H1 (cell line): ENCODE measurements around the gene TRABD2B. TPM values are rescaled to one million over a fixed set of nuclear protein-coding genes. Genes with fewer than 3 reads are reported as not detected.

Experiments
- KDM5A ChIP-seq: fragments of 200-600 bp; IDR thresholded peaks from 2 replicates; pipeline ENCODE4 v1.7.1; 2012; ENCODE audit warnings: mild to moderate bottlenecking, low read length, inconsistent platforms, mixed read lengths
- RNF2 ChIP-seq: fragments of 200-900, 300-1000 bp; sonication (generic); IDR thresholded peaks from 2 replicates; pipeline ENCODE4 v1.7.1; 2016; ENCODE audit warnings: borderline replicate concordance, low read depth, mild to moderate bottlenecking, antibody characterized with exemption, low read length; ENCODE audit not compliant: poor library complexity, severe bottlenecking; ENCODE audit errors: missing control alignments
- SAP30 ChIP-seq: fragments of 300-600 bp; sonication (generic); IDR thresholded peaks from 2 replicates; pipeline ENCODE4 v1.7.1; 2012; ENCODE audit warnings: low read length, moderate library complexity, mild to moderate bottlenecking, inconsistent platforms; ENCODE audit not compliant: insufficient read depth, insufficient replicate concordance
- polyA plus RNA-seq, 7 experiments: library from polyadenylated mRNA; depleted of rRNA in 3 of 7; stranded (reverse) in 5 of 7; unstranded in 2 of 7; fragments of >200 nt in 5 of 7; fragments of 200-250 nt in 2 of 7; gene quantifications; 1 replicate in 5 of 7; 2 replicates in 1 of 7; 4 replicates in 1 of 7; pipeline versions ENCODE4 v1.2.1 to v1.2.3, GENCODE V29; 2011 to 2013; ENCODE audit warnings: missing spikeins in 2 of 7, mixed read lengths in 2 of 7
- total RNA-seq: library from RNA; stranded (reverse); fragmentation: NEBNext Ultra II Directional; extraction: Animal tissue kit (Norgen Biotek cat#: 25700); gene quantifications from 2 replicates; pipeline ENCODE4 v1.2.1, GENCODE V29; 2021

The TRABD2B gene
- total and polyA plus RNA-seq, 2 of the 8 experiments (the other 6 are each of a cell fraction or from before 2014, with no cell fraction given), result 0.95 to 3.4 TPM

DNA sequence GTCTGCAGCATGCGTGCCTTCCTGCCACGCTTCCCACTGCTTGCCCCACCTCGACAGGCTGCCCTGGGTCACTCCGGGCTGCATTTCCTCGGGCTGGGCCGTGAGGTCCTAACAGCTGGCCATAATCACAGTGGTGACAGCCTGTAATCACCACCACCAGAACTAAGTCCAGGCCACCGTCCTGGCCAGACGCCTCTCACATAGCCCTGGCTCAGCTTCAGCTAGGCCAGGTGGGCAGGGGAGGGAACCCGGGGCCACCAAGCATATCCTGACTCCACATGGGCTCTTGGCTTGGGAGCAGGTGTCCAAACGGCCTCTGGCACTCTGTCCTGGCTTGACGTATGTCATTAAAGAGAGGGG, 229.5 kb downstream of the TRABD2B start (continued):
- TF ChIP-seq SAP30 (no peak), KDM5A (no peak), RNF2 (no peak)
